Measurements from ENCODE around the gene ARHGAP18. TPM values are rescaled to one million over a fixed set of nuclear protein-coding genes. Genes with fewer than 3 reads are reported as not detected.

Gene ARHGAP18
- total RNA-seq, 1 donor from 2014 or later, result 7.9 TPM

DNA sequence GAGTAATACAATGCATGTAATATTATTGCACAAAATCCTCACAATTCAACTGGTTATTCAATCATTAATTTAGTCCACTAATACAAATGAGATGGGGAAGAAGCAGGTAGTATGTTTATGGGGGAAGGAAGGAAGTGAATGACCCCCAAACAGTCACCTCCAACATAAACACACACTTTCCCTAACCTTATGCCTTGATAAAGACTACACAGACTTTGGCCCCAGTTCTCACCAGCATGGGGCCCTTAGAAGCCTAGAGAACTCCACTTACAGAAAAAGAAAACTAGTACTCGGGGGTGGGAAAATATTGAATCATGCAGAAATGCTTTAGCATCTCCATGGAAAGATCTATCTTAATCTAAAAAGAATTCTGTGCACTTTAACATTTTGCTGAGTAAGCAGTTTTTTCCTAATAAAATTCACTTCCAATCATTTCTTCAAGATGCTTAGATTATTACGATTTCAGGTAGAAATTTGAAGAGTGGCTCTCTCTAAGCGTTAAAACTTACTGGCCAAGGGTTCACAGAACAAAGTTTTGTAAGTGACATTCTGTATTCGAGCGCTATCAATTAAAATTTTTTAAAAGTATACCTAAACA lies 18.8 kb downstream of the ARHGAP18 start:
- no peak overlapping the region for H3K27ac Mint-ChIP-seq
- H3K4me3 Mint-ChIP-seq, result no peak overlapping the region
- DNase-seq, result no peak
- intact Hi-C loops (cut with micrococcal nuclease), result no loop called here
- ChIA-PET CTCF (no interaction called here), POLR2A (no interaction called here)
- no peaks in the 10 kb centered on the region for H3K36me3 Mint-ChIP-seq (ENCODE audit: low read depth)
- H3K9me3 Mint-ChIP-seq, result no peaks in the 10 kb centered on the region
- ATAC-seq (ENCODE audit: low read depth), result no peak
- TF ChIP-seq, protein P1, sequence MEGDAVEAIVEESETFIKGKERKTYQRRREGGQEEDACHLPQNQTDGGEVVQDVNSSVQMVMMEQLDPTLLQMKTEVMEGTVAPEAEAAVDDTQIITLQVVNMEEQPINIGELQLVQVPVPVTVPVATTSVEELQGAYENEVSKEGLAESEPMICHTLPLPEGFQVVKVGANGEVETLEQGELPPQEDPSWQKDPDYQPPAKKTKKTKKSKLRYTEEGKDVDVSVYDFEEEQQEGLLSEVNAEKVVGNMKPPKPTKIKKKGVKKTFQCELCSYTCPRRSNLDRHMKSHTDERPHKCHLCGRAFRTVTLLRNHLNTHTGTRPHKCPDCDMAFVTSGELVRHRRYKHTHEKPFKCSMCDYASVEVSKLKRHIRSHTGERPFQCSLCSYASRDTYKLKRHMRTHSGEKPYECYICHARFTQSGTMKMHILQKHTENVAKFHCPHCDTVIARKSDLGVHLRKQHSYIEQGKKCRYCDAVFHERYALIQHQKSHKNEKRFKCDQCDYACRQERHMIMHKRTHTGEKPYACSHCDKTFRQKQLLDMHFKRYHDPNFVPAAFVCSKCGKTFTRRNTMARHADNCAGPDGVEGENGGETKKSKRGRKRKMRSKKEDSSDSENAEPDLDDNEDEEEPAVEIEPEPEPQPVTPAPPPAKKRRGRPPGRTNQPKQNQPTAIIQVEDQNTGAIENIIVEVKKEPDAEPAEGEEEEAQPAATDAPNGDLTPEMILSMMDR (IDR thresholded peaks at IDR 0.05), result no peak
- H3K4me1 Mint-ChIP-seq, result peaks cover 27% of the 10 kb centered on the region
- H3K27me3 Mint-ChIP-seq, result no peaks in the 10 kb centered on the region

DNA sequence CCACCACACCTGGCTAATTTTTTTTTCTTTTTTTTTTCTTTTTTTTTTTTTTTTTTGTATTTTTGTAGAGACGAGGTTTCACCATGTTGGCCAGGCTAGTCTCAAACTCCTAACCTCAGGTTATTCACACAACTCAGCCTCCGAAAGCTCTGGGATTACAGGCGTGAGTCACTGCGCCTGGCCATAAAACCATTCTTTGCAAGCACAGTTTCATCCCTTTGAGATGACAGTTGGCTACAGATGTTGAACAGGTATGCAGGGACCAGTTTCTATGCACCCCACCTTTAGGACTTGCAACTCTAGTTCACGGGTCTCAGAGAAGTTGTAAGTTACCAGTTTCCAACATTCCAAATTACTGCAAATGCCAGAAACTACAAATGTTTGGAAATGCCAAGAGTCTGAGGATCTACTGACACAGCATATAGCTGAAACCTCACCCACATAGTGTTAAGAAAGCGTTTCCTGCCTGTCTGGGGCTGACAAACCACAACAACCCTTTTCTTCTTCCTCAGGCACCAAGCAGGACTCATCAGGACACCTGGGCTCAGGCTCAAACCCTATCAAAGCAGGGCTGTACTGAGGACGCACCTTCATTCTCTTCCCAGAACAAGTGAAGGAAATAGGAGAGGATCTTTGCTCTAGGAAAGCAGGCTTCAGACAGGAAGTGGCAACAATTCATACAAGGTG lies 22.9 kb downstream of the ARHGAP18 start:
- Mint-ChIP-seq H3K4me3 (peak overlapping the region; percentile 29), H3K4me1 (peaks cover 50% of the 10 kb centered on the region), H3K36me3 (ENCODE audit: low read depth) (no peaks in the 10 kb centered on the region), H3K27me3 (no peaks in the 10 kb centered on the region), H3K9me3 (no peaks in the 10 kb centered on the region), H3K27ac (peak overlapping the region; percentile 57)
- intact Hi-C loops (cut with micrococcal nuclease), result loop anchor here (10.0 kb wide), 1 partner anchor 428 kb away; no protein-coding TSS in a partner anchor
- TF ChIP-seq, protein P1 (IDR thresholded peaks at IDR 0.05), result no peak
- CTCF ChIA-PET, result no interaction called here
- ATAC-seq (ENCODE audit: low read depth), result no peak
- POLR2A ChIA-PET, result no interaction called here
- no peak for DNase-seq

DNA sequence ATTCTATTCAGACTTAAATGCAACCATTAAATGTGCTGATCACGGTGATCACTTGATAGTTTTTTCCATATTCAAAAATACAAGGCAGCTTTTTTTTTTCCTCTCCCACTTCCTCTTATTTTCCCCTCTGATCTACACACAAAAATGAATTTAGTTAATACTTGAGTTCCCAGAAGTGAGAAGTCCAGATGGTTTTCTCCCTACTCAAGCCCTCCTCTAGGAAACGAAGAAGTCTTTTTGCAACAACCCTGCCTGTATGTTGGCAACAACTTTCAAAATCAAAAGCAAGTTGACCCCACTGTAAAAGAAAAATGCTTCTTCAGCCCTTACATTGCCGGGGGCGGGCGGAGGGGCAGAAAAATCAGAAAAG lies 24.3 kb downstream of the ARHGAP18 start:
- CTCF ChIA-PET, result no interaction called here
- intact Hi-C loops (cut with micrococcal nuclease), result loop anchor here (2.0 to 10.0 kb wide), 2 partner anchors 63 to 429 kb away; no protein-coding TSS in a partner anchor
- Mint-ChIP-seq H3K36me3 (ENCODE audit: low read depth) (no peaks in the 10 kb centered on the region), H3K27me3 (no peaks in the 10 kb centered on the region), H3K4me3 (no peak overlapping the region), H3K9me3 (no peaks in the 10 kb centered on the region), H3K27ac (peak overlapping the region; percentile 32), H3K4me1 (peaks cover 50% of the 10 kb centered on the region)
- DNase-seq, result no peak
- ATAC-seq (ENCODE audit: low read depth), result no peak
- POLR2A ChIA-PET, result interaction anchor here (0.6 to 1.8 kb wide), 2 partner anchors 16 to 24 kb away, joined by 6 to 10 read pairs; partner anchors contain the start of gene ARHGAP18
- TF ChIP-seq, protein P1 (IDR thresholded peaks at IDR 0.05), result no peak

DNA sequence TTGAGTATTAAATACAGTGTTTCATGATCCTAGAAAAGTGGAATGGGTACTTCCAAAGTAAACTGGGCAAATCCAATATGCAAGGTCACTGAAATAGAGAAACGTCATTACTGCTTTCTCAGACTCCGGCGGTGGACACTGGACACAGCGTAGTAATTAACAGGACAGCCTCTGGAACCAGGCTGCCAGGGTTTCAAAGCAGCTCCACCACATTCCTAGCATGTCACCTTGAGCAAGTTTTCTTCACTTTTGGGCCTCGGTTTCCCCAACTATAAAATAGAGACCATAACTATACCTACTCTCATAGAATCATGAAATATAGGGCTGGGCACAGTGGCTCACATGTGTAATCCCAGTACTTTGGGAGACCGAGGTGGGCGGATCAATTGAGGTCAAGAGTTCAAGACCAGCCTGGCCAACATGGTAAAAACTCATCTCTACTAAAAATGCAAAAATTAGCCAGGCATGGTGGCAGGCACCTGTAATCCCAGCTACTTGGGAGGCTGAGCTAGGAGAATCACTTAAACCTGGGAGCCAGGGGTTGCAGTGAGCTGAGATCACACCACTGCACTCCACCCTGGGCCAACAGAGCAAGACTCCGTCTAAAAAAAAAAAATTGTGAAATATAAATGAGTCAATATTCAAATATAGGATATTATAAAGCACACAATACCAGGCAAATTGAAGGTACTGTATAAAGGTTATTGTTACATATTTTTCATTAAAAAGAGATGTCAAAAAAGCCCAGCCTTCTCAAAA lies 24.9 kb downstream of the ARHGAP18 start:
- no peak for DNase-seq
- peak overlapping the region; percentile 50 for H3K4me3 Mint-ChIP-seq
- H3K4me1 Mint-ChIP-seq, result peaks cover 50% of the 10 kb centered on the region
- H3K27me3 Mint-ChIP-seq, result no peaks in the 10 kb centered on the region
- intact Hi-C loops (cut with micrococcal nuclease), result loop anchor here (1.0 to 10.0 kb wide), 6 partner anchors 13 to 430 kb away; partner anchors contain the start of gene ARHGAP18
- ATAC-seq (ENCODE audit: low read depth), result no peak
- H3K27ac Mint-ChIP-seq, result peak overlapping the region; percentile 76
- TF ChIP-seq, protein P1 (IDR thresholded peaks at IDR 0.05), result no peak
- ChIA-PET CTCF (no interaction called here), POLR2A (interaction anchor here (0.6 to 1.8 kb wide), 5 partner anchors 10 to 63 kb away, joined by 3 to 10 read pairs (median 3); partner anchors contain the start of gene ARHGAP18)
- H3K9me3 Mint-ChIP-seq, result no peaks in the 10 kb centered on the region
- no peaks in the 10 kb centered on the region for H3K36me3 Mint-ChIP-seq (ENCODE audit: low read depth)
